Esophagus (tissue), 2 donors: ENCODE measurements around the gene CCSER2. TPM values are rescaled to one million over a fixed set of nuclear protein-coding genes. Genes with fewer than 3 reads are reported as not detected.

ENCODE experiments used
- H3K27ac ChIP-seq, 2 donors: one replicate each; pipeline ENCODE4 v1.5.1; 2013; ENCODE audit warnings: low read depth in 2 of 2, mild to moderate bottlenecking in 2 of 2, inconsistent platforms in 1 of 2, low read length in 1 of 2, moderate library complexity in 1 of 2
- H3K27me3 ChIP-seq, 2 donors: one replicate each; pipeline ENCODE4 v1.6.1; 2013; ENCODE audit warnings: low read length in 2 of 2, control low read depth in 1 of 2, mild to moderate bottlenecking in 1 of 2; ENCODE audit not compliant: insufficient read depth in 2 of 2, control insufficient read depth in 1 of 2
- H3K36me3 ChIP-seq, 2 donors: one replicate each; pipeline ENCODE4 v1.6.1; 2013; ENCODE audit warnings: low read length in 1 of 2; ENCODE audit not compliant: control insufficient read depth in 2 of 2, insufficient read depth in 2 of 2
- H3K4me1 ChIP-seq, 2 donors: one replicate each; pipeline ENCODE4 v1.6.1; 2013; ENCODE audit warnings: low read length in 1 of 2; ENCODE audit not compliant: control insufficient read depth in 2 of 2, insufficient read depth in 2 of 2
- H3K4me3 ChIP-seq, 2 donors: one replicate each; pipeline ENCODE4 v1.5.1; 2013; ENCODE audit warnings: low read length in 2 of 2, mild to moderate bottlenecking in 2 of 2, low read depth in 1 of 2, moderate library complexity in 1 of 2
- H3K9me3 ChIP-seq, 2 donors: one replicate each; pipeline ENCODE4 v1.6.1; 2013; ENCODE audit warnings: mild to moderate bottlenecking in 2 of 2, low read depth in 1 of 2, low read length in 1 of 2, moderate library complexity in 1 of 2; ENCODE audit not compliant: control insufficient read depth in 2 of 2, insufficient read depth in 1 of 2
- WGBS, 2 donors: extraction: QIAGEN DNeasy Blood & Tissue Kit; methylation state at CpG; one replicate each; pipeline ENCODE4 v1.1.7; 2013; 5-methylcytosine and 5-hydroxymethylcytosine counted together
- polyA plus RNA-seq, 2 donors: library from polyadenylated mRNA; stranded (reverse); fragments of 200-250 nt; gene quantifications; one replicate each; pipeline ENCODE4 v1.2.3, GENCODE V29; 2013
- donor health status: healthy with polysubstance abuse.
- donor health status: Bipolar disorder and iron deficiency.

CCSER2 gene
- polyA plus RNA-seq, 2 donors = 10.0 to 11.6 TPM

DNA sequence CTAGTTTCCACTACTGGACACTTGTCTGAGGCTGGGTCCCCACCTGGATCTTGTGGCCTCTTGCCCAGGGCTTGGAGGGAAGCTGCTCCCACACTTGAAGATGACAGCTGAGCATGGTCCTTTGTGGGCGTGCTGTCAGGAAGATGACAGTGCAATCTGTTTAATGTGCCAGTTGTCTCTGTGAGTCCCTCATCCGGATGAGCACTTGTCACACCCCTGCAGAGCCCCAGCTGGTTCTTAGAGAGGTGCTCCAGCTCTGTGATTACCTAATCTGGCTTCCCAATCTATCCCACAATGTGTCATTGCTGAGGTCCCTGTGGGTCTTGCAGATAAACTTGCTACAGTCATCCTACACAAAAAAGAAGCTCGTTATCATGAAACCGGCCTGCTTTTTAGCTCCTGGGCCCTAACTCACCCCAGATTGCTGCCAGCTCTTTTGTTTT is 34.8 kb upstream of the CCSER2 start:
- no peaks in the 10 kb centered on the region for H3K36me3 ChIP-seq
- H3K27ac ChIP-seq = no peak overlapping the region
- no peaks in the 10 kb centered on the region for H3K4me1 ChIP-seq
- H3K4me3 ChIP-seq = no peak overlapping the region
- 56 to 68% methylated on average over 4 of the region's 4 CpGs for WGBS, 2 donors
- H3K9me3 ChIP-seq = no peaks in the 10 kb centered on the region
- no peaks in the 10 kb centered on the region for H3K27me3 ChIP-seq

DNA sequence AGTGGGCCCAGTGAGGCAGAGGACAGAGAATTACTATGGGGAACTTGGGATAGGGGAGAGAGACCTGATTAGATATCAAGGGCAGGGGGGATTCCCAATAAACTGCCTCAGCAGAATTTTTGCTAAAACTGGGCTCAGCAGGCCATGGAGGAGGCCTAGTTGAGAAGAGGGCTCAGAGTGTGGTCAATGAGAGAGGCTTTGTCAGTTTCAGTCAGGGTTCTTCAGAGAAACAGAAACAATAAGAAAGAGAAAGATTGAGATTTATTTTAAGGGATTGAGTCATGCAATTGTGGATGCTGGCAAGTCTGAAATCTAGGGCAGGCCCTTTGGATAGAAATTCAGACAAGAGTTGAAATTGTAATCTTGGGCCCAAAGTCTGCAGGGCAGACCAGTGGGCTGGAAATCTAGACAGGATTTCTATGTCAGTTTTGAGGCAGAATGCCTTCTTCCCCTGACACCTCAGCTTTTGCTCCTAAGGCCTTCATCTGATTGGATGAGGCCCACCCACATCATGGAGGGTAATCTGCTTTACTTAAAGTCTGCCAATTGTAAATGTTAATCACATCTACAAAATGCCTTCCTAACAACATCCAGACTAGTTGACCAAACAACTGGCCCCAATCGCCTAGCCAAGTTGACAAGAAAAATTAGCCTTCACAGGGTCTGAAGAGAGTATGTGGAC is 33.5 kb upstream of the CCSER2 start:
- H3K27ac ChIP-seq = no peak overlapping the region
- H3K4me1 ChIP-seq = no peaks in the 10 kb centered on the region
- 75 to 93% methylated on average over 1 of the region's 1 CpG for WGBS, 2 donors
- H3K9me3 ChIP-seq = no peaks in the 10 kb centered on the region
- H3K4me3 ChIP-seq = no peak overlapping the region
- no peaks in the 10 kb centered on the region for H3K27me3 ChIP-seq
- H3K36me3 ChIP-seq = no peaks in the 10 kb centered on the region

DNA sequence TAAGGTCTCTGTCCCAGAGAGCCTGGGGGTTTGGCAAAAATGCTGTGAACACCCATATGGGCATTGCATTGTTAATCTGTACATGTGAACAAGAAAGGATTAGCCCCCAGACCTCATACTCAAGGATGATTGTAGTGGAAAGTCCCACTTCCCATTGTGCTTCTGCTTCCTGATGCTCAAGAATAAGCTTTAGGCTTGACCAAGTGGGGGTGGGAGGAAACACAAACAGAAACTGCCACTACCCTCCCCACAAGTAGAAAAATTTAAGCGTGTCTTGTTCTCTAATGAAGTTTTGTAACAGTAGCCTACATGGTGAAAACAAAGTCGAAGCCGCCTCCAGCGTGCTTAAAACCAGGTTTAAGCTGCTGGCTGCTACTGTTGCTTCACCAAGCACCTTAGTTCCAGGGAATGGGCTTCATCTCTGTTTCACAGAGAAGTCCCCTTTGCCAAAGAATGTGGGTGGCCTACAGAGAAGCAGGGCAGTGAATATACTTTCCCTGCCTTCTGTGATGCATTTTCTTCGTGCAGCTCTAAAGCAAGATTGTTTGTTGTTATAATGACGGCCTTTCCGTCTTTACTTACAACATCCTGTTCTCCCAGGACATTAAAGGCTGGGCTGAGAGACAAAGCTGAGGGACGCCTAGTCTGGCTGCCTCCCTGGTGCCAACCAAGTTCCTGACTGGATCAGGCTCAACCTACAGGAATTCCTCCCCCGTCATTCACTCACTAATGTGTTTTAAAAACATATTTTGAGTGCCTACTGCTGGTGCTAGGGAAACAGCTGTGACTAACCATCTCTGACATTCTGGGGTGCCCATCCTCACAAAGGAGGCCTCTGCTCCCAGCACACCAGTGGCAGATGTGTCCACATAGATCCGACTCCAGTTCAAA is 32.1 kb upstream of the CCSER2 start:
- H3K9me3 ChIP-seq = no peaks in the 10 kb centered on the region
- H3K36me3 ChIP-seq = no peaks in the 10 kb centered on the region
- H3K27ac ChIP-seq = no peak overlapping the region
- no peaks in the 10 kb centered on the region for H3K4me1 ChIP-seq
- H3K4me3 ChIP-seq = no peak overlapping the region
- 59 to 63% methylated on average over 10 of the region's 10 CpGs for WGBS, 2 donors
- no peaks in the 10 kb centered on the region for H3K27me3 ChIP-seq

DNA sequence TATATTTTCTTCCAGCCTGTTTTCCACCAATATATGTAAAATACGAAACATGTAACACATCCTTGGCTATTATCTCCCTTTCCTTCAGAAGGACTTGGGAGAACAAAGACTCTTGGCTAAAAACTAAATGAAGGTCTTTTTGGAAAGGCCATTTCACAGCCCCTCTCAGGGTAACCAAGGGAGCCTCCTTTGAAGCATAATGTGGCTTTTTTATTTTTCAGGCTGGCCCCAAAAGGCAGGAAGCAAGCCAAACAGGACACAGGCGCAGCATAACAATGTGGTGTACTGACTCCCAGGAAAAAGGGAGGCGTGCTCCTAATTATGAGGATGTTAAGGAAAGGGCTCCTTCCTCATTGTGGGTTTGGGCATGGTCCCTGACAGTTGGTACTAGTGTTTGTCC is 30.3 kb upstream of the CCSER2 start:
- Histone ChIP-seq H3K4me3 (no peak overlapping the region), H3K27ac (no peak overlapping the region), H3K4me1 (no peaks in the 10 kb centered on the region), H3K27me3 (no peaks in the 10 kb centered on the region), H3K9me3 (no peaks in the 10 kb centered on the region), H3K36me3 (no peaks in the 10 kb centered on the region)
- WGBS, 2 donors = 82 to 85% methylated on average over 3 of the region's 3 CpGs

GRCh38 chr10:84302223-84302622 is 26.2 kb upstream of the CCSER2 start:
- Histone ChIP-seq H3K4me3 (no peak overlapping the region), H3K36me3 (no peaks in the 10 kb centered on the region), H3K4me1 (no peaks in the 10 kb centered on the region), H3K9me3 (no peaks in the 10 kb centered on the region), H3K27ac (no peak overlapping the region), H3K27me3 (no peaks in the 10 kb centered on the region)
- WGBS, 2 donors = 76 to 78% methylated on average over 2 of the region's 2 CpGs

- Histone ChIP-seq H3K36me3 (no peaks in the 10 kb centered on the region), H3K4me3 (no peak overlapping the region), H3K27ac (no peak overlapping the region), H3K9me3 (no peaks in the 10 kb centered on the region), H3K27me3 (no peaks in the 10 kb centered on the region), H3K4me1 (no peaks in the 10 kb centered on the region)
- 72 to 73% methylated on average over 4 of the region's 4 CpGs for WGBS, 2 donors
Observed at GRCh38 chr10:84306751-84307384, 21.5 kb upstream of the CCSER2 start.

- Histone ChIP-seq H3K27me3 (no peaks in the 10 kb centered on the region), H3K4me3 (no peak overlapping the region), H3K4me1 (no peaks in the 10 kb centered on the region), H3K36me3 (no peaks in the 10 kb centered on the region), H3K9me3 (no peaks in the 10 kb centered on the region), H3K27ac (no peak overlapping the region)
- WGBS, 2 donors = 32 to 41% methylated on average over 1 of the region's 1 CpG
Observed at GRCh38 chr10:84308021-84308420, 20.4 kb upstream of the CCSER2 start.

- Histone ChIP-seq H3K27me3 (no peaks in the 10 kb centered on the region), H3K4me3 (no peak overlapping the region), H3K4me1 (no peaks in the 10 kb centered on the region), H3K27ac (no peak overlapping the region), H3K9me3 (no peaks in the 10 kb centered on the region), H3K36me3 (no peaks in the 10 kb centered on the region)
- whole genome bisulfite sequencing, 2 donors = 26 to 29% methylated on average over 6 of the region's 6 CpGs
Observed at GRCh38 chr10:84308481-84309304, 19.7 kb upstream of the CCSER2 start.

DNA sequence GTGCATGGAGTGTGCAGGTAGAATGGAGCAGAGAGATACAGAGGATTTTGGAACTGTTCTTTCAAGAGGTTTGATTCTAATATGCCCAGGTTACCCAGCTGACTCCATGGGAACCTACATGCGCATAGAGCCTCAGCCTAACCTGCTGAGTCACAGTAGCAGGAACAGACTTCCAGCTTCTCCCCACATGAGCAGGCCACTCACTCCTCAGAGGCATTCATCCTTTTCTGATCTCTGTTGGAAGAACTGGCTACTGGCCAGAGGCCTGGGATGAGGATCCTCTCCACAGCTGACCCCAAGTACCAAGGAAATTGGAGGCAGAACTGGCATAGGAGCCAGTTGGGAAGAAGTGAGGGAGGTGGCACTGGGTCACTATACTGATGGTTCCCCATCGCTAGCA is 17.9 kb upstream of the CCSER2 start:
- H3K27ac ChIP-seq = no peak overlapping the region
- no peaks in the 10 kb centered on the region for H3K4me1 ChIP-seq
- H3K27me3 ChIP-seq = no peaks in the 10 kb centered on the region
- no peaks in the 10 kb centered on the region for H3K9me3 ChIP-seq
- 95% methylated on average over 2 of the region's 2 CpGs for WGBS, 2 donors
- H3K4me3 ChIP-seq = no peak overlapping the region
- H3K36me3 ChIP-seq = no peaks in the 10 kb centered on the region
